ENCODE data around the gene KLRC1.

DNA sequence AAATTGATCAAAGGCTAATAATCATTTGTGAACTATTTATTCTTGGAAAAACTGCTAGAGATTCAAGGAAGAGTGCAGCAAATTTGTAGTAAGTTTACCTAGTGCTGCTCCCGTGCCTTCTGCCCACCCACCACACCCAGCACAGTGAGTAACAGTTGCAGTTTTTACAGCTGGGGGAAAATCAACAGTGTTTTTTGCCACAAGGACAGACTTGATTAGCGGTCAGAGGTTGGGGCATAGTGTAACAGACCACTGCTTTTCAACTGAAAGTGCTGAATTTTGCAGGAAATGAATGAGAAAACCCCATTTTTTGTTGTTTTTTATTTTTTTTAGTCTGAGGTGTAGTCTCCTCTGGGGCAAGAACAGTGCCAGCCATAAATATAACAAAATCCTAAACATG lies 55.9 kb downstream of the KLRC1 start:
- TF ChIP-seq CTCF (IDR thresholded peaks at IDR 0.05) (no peak), EZH2 (IDR thresholded peaks at IDR 0.05) (no peak)

All from neural progenitor cell (in vitro differentiated cells).